ENCODE data around the gene SLIT3. TPM values are rescaled to one million over a fixed set of nuclear protein-coding genes. Genes with fewer than 3 reads are reported as not detected.

Gene SLIT3
- total RNA-seq, 1 donor from 2014 or later = 56.6 TPM

- no peaks in the 10 kb centered on the region for H3K36me3 Mint-ChIP-seq
- no peak overlapping the region for H3K4me3 Mint-ChIP-seq
- H3K9me3 Mint-ChIP-seq = no peaks in the 10 kb centered on the region
- H3K4me1 Mint-ChIP-seq (ENCODE audit: unreplicated experiment) = peaks cover 39% of the 10 kb centered on the region
- H3K27ac Mint-ChIP-seq = no peak overlapping the region
- no peak for DNase-seq (ENCODE audit: extremely low spot score, unreplicated experiment)
- peaks cover 9% of the 10 kb centered on the region for H3K27me3 Mint-ChIP-seq
- no peak for TF ChIP-seq CTCF (conservative IDR thresholded peaks at IDR 0.05)
Measured at GRCh38 chr5:169063316-169063953, 237.5 kb downstream of the SLIT3 start.

- no peaks in the 10 kb centered on the region for H3K9me3 Mint-ChIP-seq
- H3K27me3 Mint-ChIP-seq = peaks cover 9% of the 10 kb centered on the region
- DNase-seq (ENCODE audit: extremely low spot score, unreplicated experiment) = no peak
- peaks cover 3% of the 10 kb centered on the region for H3K36me3 Mint-ChIP-seq
- H3K27ac Mint-ChIP-seq = no peak overlapping the region
- no peak for TF ChIP-seq CTCF (conservative IDR thresholded peaks at IDR 0.05)
- no peak overlapping the region for H3K4me3 Mint-ChIP-seq
- peaks cover 33% of the 10 kb centered on the region for H3K4me1 Mint-ChIP-seq (ENCODE audit: unreplicated experiment)
Measured at GRCh38 chr5:169062690-169063089, 238.2 kb downstream of the SLIT3 start.

GRCh38 chr5:169054506-169054905, 246.4 kb downstream of the SLIT3 start:
- Mint-ChIP-seq H3K27ac (no peak overlapping the region), H3K27me3 (no peaks in the 10 kb centered on the region), H3K4me3 (no peak overlapping the region), H3K9me3 (no peaks in the 10 kb centered on the region), H3K4me1 (ENCODE audit: unreplicated experiment) (peaks cover 58% of the 10 kb centered on the region), H3K36me3 (peaks cover 10% of the 10 kb centered on the region)
- no peak for TF ChIP-seq CTCF (conservative IDR thresholded peaks at IDR 0.05)
- DNase-seq (ENCODE audit: extremely low spot score, unreplicated experiment) = no peak

- peak overlapping the region; percentile 9 for H3K27ac Mint-ChIP-seq
- peaks cover 7% of the 10 kb centered on the region for H3K36me3 Mint-ChIP-seq
- H3K4me3 Mint-ChIP-seq = peak overlapping the region; percentile 24
- TF ChIP-seq CTCF (conservative IDR thresholded peaks at IDR 0.05) = no peak
- H3K9me3 Mint-ChIP-seq = no peaks in the 10 kb centered on the region
- no peaks in the 10 kb centered on the region for H3K27me3 Mint-ChIP-seq
- H3K4me1 Mint-ChIP-seq (ENCODE audit: unreplicated experiment) = peaks cover 61% of the 10 kb centered on the region
- DNase-seq (ENCODE audit: extremely low spot score, unreplicated experiment) = no peak
Measured at GRCh38 chr5:169052207-169052606, 248.7 kb downstream of the SLIT3 start.

GRCh38 chr5:169051351-169051750, 249.6 kb downstream of the SLIT3 start:
- Mint-ChIP-seq H3K27ac (peak overlapping the region; percentile 9), H3K36me3 (peaks cover 7% of the 10 kb centered on the region), H3K4me3 (peak overlapping the region; percentile 24), H3K9me3 (no peaks in the 10 kb centered on the region), H3K4me1 (ENCODE audit: unreplicated experiment) (peaks cover 55% of the 10 kb centered on the region), H3K27me3 (no peaks in the 10 kb centered on the region)
- TF ChIP-seq CTCF (conservative IDR thresholded peaks at IDR 0.05) = no peak
- no peak for DNase-seq (ENCODE audit: extremely low spot score, unreplicated experiment)
